ENCODE measurements around the gene MTMR3. TPM values are rescaled to one million over a fixed set of nuclear protein-coding genes. Genes with fewer than 3 reads are reported as not detected.
A peak's percentile ranks its signal among the peaks of the same experiment; 100 is the strongest.

MTMR3 gene
- total RNA-seq, 1 donor from 2014 or later: 36.9 TPM

DNA sequence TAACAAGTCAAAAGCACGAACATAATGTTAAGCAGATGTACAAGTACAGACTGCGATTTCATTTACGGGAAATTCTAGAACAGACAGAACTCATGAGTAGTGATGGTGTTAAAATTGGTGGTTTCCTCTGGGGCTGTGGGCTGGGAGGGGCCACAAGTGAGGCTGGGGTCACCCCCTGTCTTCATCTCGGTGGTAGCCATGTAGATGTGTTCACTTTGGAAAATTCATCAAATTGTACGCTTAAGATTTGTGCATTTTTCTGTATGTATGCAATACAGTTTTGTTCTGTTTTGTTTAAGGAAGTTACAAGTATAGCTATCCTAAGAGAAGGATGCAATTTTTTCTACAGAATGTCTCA, 44.4 kb upstream of the MTMR3 start:
- H3K4me1 Mint-ChIP-seq (ENCODE audit: low read depth): peaks cover 45% of the 10 kb centered on the region
- H3K27me3 Mint-ChIP-seq (ENCODE audit: low read depth): no peaks in the 10 kb centered on the region
- H3K27ac Mint-ChIP-seq (ENCODE audit: unreplicated experiment): peak overlapping the region; percentile 84
- no peak for DNase-seq (ENCODE audit: low spot score)
- H3K36me3 Mint-ChIP-seq (ENCODE audit: low read depth): peaks cover 4% of the 10 kb centered on the region
- peak overlapping the region; percentile 80 for H3K4me3 Mint-ChIP-seq (ENCODE audit: unreplicated experiment)
- TF ChIP-seq CTCF (IDR thresholded peaks at IDR 0.05): no peak
- H3K9me3 Mint-ChIP-seq (ENCODE audit: low read depth): no peaks in the 10 kb centered on the region

- no peak for TF ChIP-seq CTCF (IDR thresholded peaks at IDR 0.05)
- no peak for DNase-seq (ENCODE audit: low spot score)
- no peak overlapping the region for H3K4me3 Mint-ChIP-seq (ENCODE audit: unreplicated experiment)
- peaks cover 3% of the 10 kb centered on the region for H3K36me3 Mint-ChIP-seq (ENCODE audit: low read depth)
- H3K9me3 Mint-ChIP-seq (ENCODE audit: low read depth): no peaks in the 10 kb centered on the region
- H3K27me3 Mint-ChIP-seq (ENCODE audit: low read depth): no peaks in the 10 kb centered on the region
- H3K4me1 Mint-ChIP-seq (ENCODE audit: low read depth): peaks cover 45% of the 10 kb centered on the region
- H3K27ac Mint-ChIP-seq (ENCODE audit: unreplicated experiment): no peak overlapping the region
Observed at GRCh38 chr22:29839039-29839438, 43.9 kb upstream of the MTMR3 start.

DNA sequence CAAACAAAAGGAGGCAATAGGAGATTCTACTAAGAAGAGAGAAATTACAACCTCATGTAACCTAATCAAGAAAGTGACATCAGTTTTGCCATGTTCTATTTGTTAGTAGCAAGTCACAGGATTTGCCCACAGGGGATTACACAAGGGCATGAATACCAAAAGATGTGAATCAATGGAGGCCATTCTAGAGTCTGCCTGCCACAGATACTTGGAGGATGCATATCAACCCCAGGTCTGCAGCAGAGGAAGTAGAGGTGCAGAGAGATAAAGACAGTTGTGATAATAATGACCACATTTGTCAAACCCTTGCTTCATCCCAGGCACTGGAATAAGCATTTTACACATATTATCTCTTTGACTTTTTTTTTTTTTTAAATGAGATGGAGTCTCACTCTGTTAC, 42.5 kb upstream of the MTMR3 start:
- Mint-ChIP-seq H3K27ac (ENCODE audit: unreplicated experiment) (no peak overlapping the region), H3K4me1 (ENCODE audit: low read depth) (peaks cover 45% of the 10 kb centered on the region), H3K9me3 (ENCODE audit: low read depth) (no peaks in the 10 kb centered on the region), H3K4me3 (ENCODE audit: unreplicated experiment) (no peak overlapping the region), H3K36me3 (ENCODE audit: low read depth) (no peaks in the 10 kb centered on the region), H3K27me3 (ENCODE audit: low read depth) (no peaks in the 10 kb centered on the region)
- TF ChIP-seq CTCF (IDR thresholded peaks at IDR 0.05): no peak
- DNase-seq (ENCODE audit: low spot score): no peak

DNA sequence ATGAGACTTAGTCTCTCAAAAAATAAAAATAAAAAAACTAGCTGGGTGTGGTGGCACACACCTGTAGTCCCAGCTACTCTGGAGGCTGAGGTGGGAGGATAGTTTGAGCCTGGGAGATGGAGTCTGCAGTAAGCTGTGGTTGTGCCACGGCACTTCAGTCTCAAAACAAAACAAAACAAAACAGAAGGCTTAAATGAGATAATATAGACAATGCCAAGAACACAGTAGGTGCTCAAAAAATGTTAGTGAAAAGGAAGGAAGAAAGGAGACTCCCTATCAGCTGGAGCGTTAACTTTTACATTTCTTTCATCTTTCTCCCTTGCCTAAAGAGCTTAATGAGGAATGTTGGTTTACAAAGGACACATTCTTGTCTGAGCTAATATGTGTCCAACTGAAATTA, 40.8 kb upstream of the MTMR3 start:
- TF ChIP-seq CTCF (IDR thresholded peaks at IDR 0.05): no peak
- H3K4me3 Mint-ChIP-seq (ENCODE audit: unreplicated experiment): no peak overlapping the region
- H3K9me3 Mint-ChIP-seq (ENCODE audit: low read depth): peaks cover 8% of the 10 kb centered on the region
- H3K27ac Mint-ChIP-seq (ENCODE audit: unreplicated experiment): peak overlapping the region; percentile 88
- no peaks in the 10 kb centered on the region for H3K36me3 Mint-ChIP-seq (ENCODE audit: low read depth)
- H3K27me3 Mint-ChIP-seq (ENCODE audit: low read depth): no peaks in the 10 kb centered on the region
- H3K4me1 Mint-ChIP-seq (ENCODE audit: low read depth): peaks cover 28% of the 10 kb centered on the region
- no peak for DNase-seq (ENCODE audit: low spot score)

- H3K27ac Mint-ChIP-seq (ENCODE audit: unreplicated experiment): peak overlapping the region; percentile 88
- no peaks in the 10 kb centered on the region for H3K36me3 Mint-ChIP-seq (ENCODE audit: low read depth)
- no peak for TF ChIP-seq CTCF (IDR thresholded peaks at IDR 0.05)
- H3K27me3 Mint-ChIP-seq (ENCODE audit: low read depth): no peaks in the 10 kb centered on the region
- peaks cover 23% of the 10 kb centered on the region for H3K4me1 Mint-ChIP-seq (ENCODE audit: low read depth)
- no peak overlapping the region for H3K4me3 Mint-ChIP-seq (ENCODE audit: unreplicated experiment)
- DNase-seq (ENCODE audit: low spot score): no peak
- H3K9me3 Mint-ChIP-seq (ENCODE audit: low read depth): peaks cover 8% of the 10 kb centered on the region
Observed at GRCh38 chr22:29842740-29843139, 40.2 kb upstream of the MTMR3 start.
